HFFc6 (cell line): ENCODE measurements around the gene RGPD4. TPM values are rescaled to one million over a fixed set of nuclear protein-coding genes. Genes with fewer than 3 reads are reported as not detected.
A peak's percentile ranks its signal among the peaks of the same experiment; 100 is the strongest.

Source experiments
- DNase-seq: peaks from one replicate; pipeline ENCODE4 v3.0.0-alpha.2; 2018
- H3K27ac Mint-ChIP-seq: 2 replicates; pipeline ENCODE4 v1.8.0; 2020; ENCODE audit warnings: mild to moderate bottlenecking, mixed read lengths
- H3K27me3 Mint-ChIP-seq: 2 replicates; pipeline ENCODE4 v1.8.0; 2021; ENCODE audit warnings: mild to moderate bottlenecking, moderate library complexity, mixed read lengths; ENCODE audit not compliant: insufficient read depth
- H3K36me3 Mint-ChIP-seq: 2 replicates; pipeline ENCODE4 v1.8.0; 2021; ENCODE audit warnings: low read depth, mixed read lengths
- H3K4me1 Mint-ChIP-seq: 2 replicates; pipeline ENCODE4 v1.8.0; 2020; ENCODE audit warnings: low read depth, mixed read lengths
- H3K4me3 Mint-ChIP-seq: 2 replicates; pipeline ENCODE4 v1.8.0; 2020; ENCODE audit warnings: mild to moderate bottlenecking, moderate library complexity, mixed read lengths
- H3K9me3 Mint-ChIP-seq: 2 replicates; pipeline ENCODE4 v1.8.0; 2020; ENCODE audit warnings: mild to moderate bottlenecking, mixed read lengths
- CTCF ChIP-seq: fragments of 200-600 bp; sonication (generic); IDR thresholded peaks from 2 replicates; pipeline ENCODE4 v1.5.0; 2021; ENCODE audit warnings: antibody characterized with exemption, mild to moderate bottlenecking
- total RNA-seq, 6 experiments: library from RNA; stranded (reverse); fragmentation: NEBNext Ultra II Directional; extraction: Animal tissue kit (Norgen Biotek cat#: 25700); gene quantifications; 2 replicates in 1 of 6; 3 replicates in 5 of 6; pipeline ENCODE4 v1.2.3, GENCODE V29; 2021

Gene RGPD4
- total RNA-seq, 6 experiments from 2014 or later = 0.09 TPM; not detected in 5

GRCh38 chr2:107932979-107933378, 106.3 kb downstream of the RGPD4 start:
- H3K27ac Mint-ChIP-seq = no peak overlapping the region
- no peak overlapping the region for H3K4me3 Mint-ChIP-seq
- peaks cover 2% of the 10 kb centered on the region; the same call in 1 of the 2 replicates for H3K27me3 Mint-ChIP-seq
- no peaks in the 10 kb centered on the region for H3K36me3 Mint-ChIP-seq
- peak; percentile 55 for TF ChIP-seq CTCF
- no peaks in the 10 kb centered on the region for H3K4me1 Mint-ChIP-seq
- peak; percentile 5 for DNase-seq
- no peaks in the 10 kb centered on the region for H3K9me3 Mint-ChIP-seq

GRCh38 chr2:107936433-107937359, 110.0 kb downstream of the RGPD4 start:
- no peaks in the 10 kb centered on the region for H3K4me1 Mint-ChIP-seq
- TF ChIP-seq CTCF = peak; percentile 82
- no peak overlapping the region for H3K4me3 Mint-ChIP-seq
- no peaks in the 10 kb centered on the region for H3K9me3 Mint-ChIP-seq
- H3K27me3 Mint-ChIP-seq = peaks cover 2% of the 10 kb centered on the region; the same call in 1 of the 2 replicates
- no peak overlapping the region for H3K27ac Mint-ChIP-seq
- H3K36me3 Mint-ChIP-seq = no peaks in the 10 kb centered on the region
- no peak for DNase-seq

Other genes with a start within 250 kb of the RGPD4 start
- gene SLC5A7, start 159.6 kb downstream of the RGPD4 start, total RNA-seq = not detected